GM12891 (cell line): ENCODE measurements around the gene LRMDA.

Source experiments
- PAX5 ChIP-seq: IDR thresholded peaks from 2 replicates; pipeline ENCODE4 v1.6.1; 2011; ENCODE audit warnings: low read length, moderate library complexity, mild to moderate bottlenecking; ENCODE audit not compliant: insufficient read depth, severe bottlenecking
- POLR2A ChIP-seq: IDR thresholded peaks from 2 replicates; pipeline ENCODE4 v1.6.1; 2011; ENCODE audit warnings: low read depth, low read length, control low read depth
- POLR2AphosphoS5 ChIP-seq: IDR thresholded peaks from 2 replicates; pipeline ENCODE4 v1.6.1; 2011; ENCODE audit warnings: low read depth, low read length, control low read depth
- POU2F2 ChIP-seq: IDR thresholded peaks from 2 replicates; pipeline ENCODE4 v1.6.1; 2011; ENCODE audit warnings: low read depth, mild to moderate bottlenecking, control low read depth, low read length, moderate library complexity
- TAF1 ChIP-seq: IDR thresholded peaks from 2 replicates; pipeline ENCODE4 v1.6.1; 2011; ENCODE audit warnings: low read depth, low read length, control low read depth

DNA sequence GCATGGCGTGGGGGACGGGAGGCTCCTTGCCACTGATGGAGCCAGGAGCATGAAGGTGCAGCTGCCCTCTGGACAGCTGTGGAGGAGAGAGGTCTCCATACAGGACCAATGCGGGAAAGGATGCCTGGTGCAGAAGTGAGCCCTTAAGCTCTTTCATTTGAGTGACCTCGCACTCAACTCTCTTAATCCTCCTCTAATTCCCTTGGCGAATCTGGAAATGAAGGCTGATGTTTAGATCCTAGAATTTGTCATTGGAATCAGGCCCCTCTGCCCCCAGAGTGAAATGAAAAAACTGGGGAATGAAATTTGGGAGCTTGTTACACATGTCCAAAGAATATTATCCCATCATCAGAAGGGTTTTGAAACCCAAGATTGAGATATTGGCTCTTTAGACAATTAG is 639.5 kb downstream of the LRMDA start:
- TF ChIP-seq POLR2A (no peak), POLR2AphosphoS5 (no peak), TAF1 (no peak), PAX5 (no peak), POU2F2 (no peak)
